Peyer's patch (tissue), 4 donors: ENCODE data around the gene ANKRD11.

Experiments
- CTCF ChIP-seq, 6 experiments: fragments of 450-650 bp in 4 of 6; fragments of 200-600 bp in 2 of 6; sonication (generic) in 1 of 6; IDR thresholded peaks; one replicate each; pipeline ENCODE4 v1.5.1; 2017 to 2019; ENCODE audit warnings: antibody characterized with exemption in 6 of 6, mild to moderate bottlenecking in 3 of 6, moderate library complexity in 1 of 6
- POLR2A ChIP-seq, 2 donors: fragments of 450-650 bp; IDR thresholded peaks; one replicate each; pipeline ENCODE4 v1.5.1; 2017; ENCODE audit warnings: antibody characterized with exemption in 2 of 2, mild to moderate bottlenecking in 2 of 2, moderate library complexity in 2 of 2

- peak in 3 of 6 experiments; percentile 29 to 34 (median 33) for TF ChIP-seq CTCF (IDR thresholded peaks at IDR 0.05)
- no peak for TF ChIP-seq POLR2A (IDR thresholded peaks at IDR 0.05)
Observed at GRCh38 chr16:89442990-89443726, 47.2 kb downstream of the ANKRD11 start.
